Esophagus mucosa (tissue), 1 donor: ENCODE measurements around the gene TXNDC8. TPM values are rescaled to one million over a fixed set of nuclear protein-coding genes. Genes with fewer than 3 reads are reported as not detected.
"Not testable (repeated sequence)": the region's sequence is repeated elsewhere in the genome, so short reads cannot be mapped to it uniquely, and the experiment has no call there.

Experiments used
- ATAC-seq: fragments of 200-7000 bp; cut with Tn5 transposase; one replicate; pipeline ENCODE4 v1.9.1; 2020
- total RNA-seq: library from RNA; stranded (reverse); gene quantifications from one replicate; pipeline ENCODE4 v1.2.4, GENCODE V29; 2023
- donor health status: DM: yes; HTN: yes; CAD: no.

Gene TXNDC8
- total RNA-seq, 1 donor from 2014 or later, result not detected

GRCh38 chr9:110323818-110324217, 13.8 kb downstream of the TXNDC8 start:
- no peak for ATAC-seq

GRCh38 chr9:110320651-110321445, 16.8 kb downstream of the TXNDC8 start:
- no peak for ATAC-seq

- no peak for ATAC-seq
Observed at GRCh38 chr9:110319781-110320492, 17.7 kb downstream of the TXNDC8 start.

- ATAC-seq, result no peak
Observed at GRCh38 chr9:110317911-110318310, 19.8 kb downstream of the TXNDC8 start.

GRCh38 chr9:110316261-110317075, 21.2 kb downstream of the TXNDC8 start:
- ATAC-seq, result no peak

- not testable (repeated sequence) for ATAC-seq
Observed at GRCh38 chr9:110311978-110312377, 25.7 kb downstream of the TXNDC8 start.

- no peak for ATAC-seq
Observed at GRCh38 chr9:110309681-110310080, 28.0 kb downstream of the TXNDC8 start.

GRCh38 chr9:110308633-110309038, 29.0 kb downstream of the TXNDC8 start:
- no peak for ATAC-seq

GRCh38 chr9:110307191-110307590, 30.5 kb downstream of the TXNDC8 start:
- ATAC-seq, result no peak

GRCh38 chr9:110303133-110303532, 34.5 kb downstream of the TXNDC8 start:
- no peak for ATAC-seq

- ATAC-seq, result no peak
Observed at GRCh38 chr9:110298043-110298605, 39.5 kb downstream of the TXNDC8 start.

- peak; percentile 88 for ATAC-seq
Observed at GRCh38 chr9:110293248-110293647, 44.4 kb downstream of the TXNDC8 start.

- peak; percentile 79 for ATAC-seq
Observed at GRCh38 chr9:110291921-110292557, 45.6 kb downstream of the TXNDC8 start.

- no peak for ATAC-seq
Observed at GRCh38 chr9:110290001-110290400, 47.7 kb downstream of the TXNDC8 start.

- ATAC-seq, result no peak
Observed at GRCh38 chr9:110288503-110288902, 49.2 kb downstream of the TXNDC8 start.

GRCh38 chr9:110287289-110287680, 50.4 kb downstream of the TXNDC8 start:
- ATAC-seq, result no peak

GRCh38 chr9:110284211-110284844, 53.3 kb downstream of the TXNDC8 start:
- ATAC-seq, result peak; percentile 69

- peak; percentile 95 for ATAC-seq
Observed at GRCh38 chr9:110283751-110284150, 53.9 kb downstream of the TXNDC8 start.

- no peak for ATAC-seq
Observed at GRCh38 chr9:110282739-110283081, 55.0 kb downstream of the TXNDC8 start.

- no peak for ATAC-seq
Observed at GRCh38 chr9:110282018-110282738, 55.5 kb downstream of the TXNDC8 start.

- ATAC-seq, result no peak
Observed at GRCh38 chr9:110278080-110278707, 59.5 kb downstream of the TXNDC8 start.
